Panc1 (cell line): ENCODE results near the gene ZBED5. TPM values are rescaled to one million over a fixed set of nuclear protein-coding genes. Genes with fewer than 3 reads are reported as not detected.

ENCODE experiments used
- ATAC-seq: fragments of 200-7000 bp; cut with Tn5 transposase; 2 replicates; pipeline ENCODE4 v1.9.1; 2020; ENCODE audit warnings: mild to moderate bottlenecking, moderate library complexity
- BruUV-seq: library from RNA; stranded (reverse); fragments of 400-500 nt; replicated peaks from 2 replicates; lab custom pipeline; 2021; lab: Mats Ljungman, UMichigan
- CTCF ChIA-PET: fragments of 300-600 bp; sonication (Branson Sonifier 250); formaldehyde crosslinking; loops from one replicate; lab custom pipeline; 2022; ENCODE audit warnings: antibody characterized with exemption; lab: Charles Lee
- POLR2A ChIA-PET: fragments of 300-600 bp; sonication (Branson Sonifier 250); formaldehyde crosslinking; loops from one replicate; lab custom pipeline; 2022; ENCODE audit warnings: antibody characterized with exemption; lab: Charles Lee
- DNase-seq: peaks from one replicate; pipeline ENCODE4 v3.0.0-alpha.2; 2010; ENCODE audit warnings: low read depth, low spot score
- H3K27ac ChIP-seq: 2 replicates; pipeline ENCODE4 v1.5.1; 2011; ENCODE audit warnings: mild to moderate bottlenecking, low read length, inconsistent platforms
- H3K27me3 ChIP-seq: fragments of 200-500 bp; sonication (Bioruptor generic); 2 replicates; pipeline ENCODE4 v1.6.0; 2014; ENCODE audit warnings: low read length, inconsistent platforms; ENCODE audit not compliant: control insufficient read depth, insufficient read depth
- H3K36me3 ChIP-seq: fragments of 200-500 bp; sonication (Bioruptor generic); 2 replicates; pipeline ENCODE4 v1.5.1; 2014; ENCODE audit warnings: inconsistent platforms, mild to moderate bottlenecking, low read length, moderate library complexity; ENCODE audit not compliant: control insufficient read depth, insufficient read depth
- H3K4me1 ChIP-seq: 2 replicates; pipeline ENCODE4 v1.5.1; 2011; ENCODE audit warnings: inconsistent platforms, mild to moderate bottlenecking, low read length, moderate library complexity; ENCODE audit not compliant: control insufficient read depth, insufficient read depth
- H3K4me3 ChIP-seq, 2 experiments: 2 replicates each; pipeline ENCODE4 v1.5.1; 2011 to 2012; ENCODE audit warnings: low read depth in 2 of 2, low read length in 2 of 2, mild to moderate bottlenecking in 2 of 2, inconsistent platforms in 1 of 2, moderate library complexity in 1 of 2
- H3K9me3 ChIP-seq: fragments of 200-500 bp; sonication (Bioruptor generic); 2 replicates; pipeline ENCODE4 v1.5.1; 2014; ENCODE audit warnings: low read depth, mild to moderate bottlenecking, inconsistent platforms, low read length, moderate library complexity; ENCODE audit not compliant: control insufficient read depth, insufficient read depth
- POLR2AphosphoS5 ChIP-seq: IDR thresholded peaks from 2 replicates; pipeline ENCODE4 v1.6.1; 2012; ENCODE audit warnings: mild to moderate bottlenecking, low read depth, low read length, moderate library complexity
- REST ChIP-seq, 2 experiments: IDR thresholded peaks; 2 replicates each; pipeline ENCODE4 v1.6.1; 2011 to 2012; ENCODE audit warnings: low read depth in 2 of 2, control low read depth in 1 of 2, low read length in 1 of 2, mild to moderate bottlenecking in 1 of 2, moderate library complexity in 1 of 2; ENCODE audit not compliant: insufficient read depth in 1 of 2
- SIN3A ChIP-seq: IDR thresholded peaks from 2 replicates; pipeline ENCODE4 v1.6.1; 2012; ENCODE audit warnings: low read depth, mild to moderate bottlenecking, low read length, moderate library complexity, borderline replicate concordance; ENCODE audit not compliant: insufficient read depth
- TCF7L2 ChIP-seq: IDR thresholded peaks from 2 replicates; pipeline ENCODE4 v1.6.1; 2011; ENCODE audit warnings: mild to moderate bottlenecking, low read depth, low read length, inconsistent platforms
- in situ Hi-C: cut with HindIII; loops from 2 replicates; pipeline ENCODE4 v1.10.0; 2016; ENCODE audit warnings: low sequenced_read_pairs, low pct_unique_long_range_greater_than_20kb
- intact Hi-C: fragments of 100-400 bp; cut with micrococcal nuclease; formaldehyde crosslinking; loops from one replicate; pipeline ENCODE4 v1.10.0; 2022; ENCODE audit not compliant: unreplicated experiment
- total RNA-seq: library from RNA; stranded (reverse); gene quantifications from one replicate; pipeline ENCODE4 v1.2.1, GENCODE V29; 2021; ENCODE audit not compliant: unreplicated experiment
- TF ChIP-seq, protein P1 (sequence below): fragments of 450-650 bp; IDR thresholded peaks from 2 replicates; pipeline ENCODE4 v1.5.1; 2017; ENCODE audit warnings: mild to moderate bottlenecking

Gene ZBED5
- total RNA-seq, 1 experiment from 2014 or later = 114 TPM

- ChIA-PET POLR2A (no interaction called here), CTCF (no interaction called here)
- H3K27ac ChIP-seq = peak overlapping the region; percentile 73
- no peak overlapping the region for H3K4me3 ChIP-seq
- H3K9me3 ChIP-seq = peaks cover 9% of the 10 kb centered on the region; the same call in 1 of the 2 replicates
- DNase-seq = no peak
- no peaks in the 10 kb centered on the region for H3K36me3 ChIP-seq
- TF ChIP-seq TCF7L2 (no peak), SIN3A (no peak), REST (IDR thresholded peaks at IDR 0.05; ENCODE audit: insufficient read depth in 1 of 2, low read depth in 2 of 2, low read length in 1 of 2) (no peak)
- in situ Hi-C loops (no loop called here), intact Hi-C loops (no loop called here)
- H3K27me3 ChIP-seq = no peaks in the 10 kb centered on the region
- no TSS peak for BruUV-seq
- no peak for ATAC-seq
- peaks cover 7% of the 10 kb centered on the region for H3K4me1 ChIP-seq
Measured at GRCh38 chr11:10893714-10894151, 35.9 kb upstream of the ZBED5 start.

DNA sequence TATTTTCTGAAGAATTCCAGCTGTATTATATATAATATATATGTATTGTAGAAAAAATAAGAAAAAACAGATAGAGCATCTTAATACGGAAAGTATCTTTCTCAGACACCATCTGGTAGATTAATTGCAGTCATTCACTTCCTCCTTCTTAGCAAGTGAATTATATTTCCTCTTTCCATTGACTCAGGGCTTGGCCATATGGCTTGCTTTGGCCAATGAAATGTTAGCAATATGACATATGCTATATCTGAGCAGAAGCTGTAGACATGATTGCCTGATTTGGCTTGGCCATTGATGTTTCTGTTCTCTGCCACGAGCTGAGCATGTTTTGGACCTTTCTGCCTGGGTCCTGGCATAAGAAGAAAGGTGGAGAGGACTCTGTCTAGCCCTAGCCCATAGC, 34.4 kb upstream of the ZBED5 start:
- BruUV-seq = no TSS peak
- POLR2A ChIA-PET = interaction anchor here (0.5 kb wide), 1 partner anchor 77 kb away, joined by 6 read pairs; no protein-coding TSS in a partner anchor
- H3K4me3 ChIP-seq = no peak overlapping the region
- H3K36me3 ChIP-seq = no peaks in the 10 kb centered on the region
- no peaks in the 10 kb centered on the region for H3K4me1 ChIP-seq
- in situ Hi-C loops (no loop called here), intact Hi-C loops (no loop called here)
- no peaks in the 10 kb centered on the region for H3K27me3 ChIP-seq
- DNase-seq (no peak), ATAC-seq (no peak)
- H3K27ac ChIP-seq = peak overlapping the region; percentile 48; the same call in 1 of the 2 replicates
- TF ChIP-seq REST (IDR thresholded peaks at IDR 0.05; ENCODE audit: insufficient read depth in 1 of 2, low read depth in 2 of 2, low read length in 1 of 2) = no peak
- no peak for TF ChIP-seq TCF7L2
- TF ChIP-seq, protein P1, sequence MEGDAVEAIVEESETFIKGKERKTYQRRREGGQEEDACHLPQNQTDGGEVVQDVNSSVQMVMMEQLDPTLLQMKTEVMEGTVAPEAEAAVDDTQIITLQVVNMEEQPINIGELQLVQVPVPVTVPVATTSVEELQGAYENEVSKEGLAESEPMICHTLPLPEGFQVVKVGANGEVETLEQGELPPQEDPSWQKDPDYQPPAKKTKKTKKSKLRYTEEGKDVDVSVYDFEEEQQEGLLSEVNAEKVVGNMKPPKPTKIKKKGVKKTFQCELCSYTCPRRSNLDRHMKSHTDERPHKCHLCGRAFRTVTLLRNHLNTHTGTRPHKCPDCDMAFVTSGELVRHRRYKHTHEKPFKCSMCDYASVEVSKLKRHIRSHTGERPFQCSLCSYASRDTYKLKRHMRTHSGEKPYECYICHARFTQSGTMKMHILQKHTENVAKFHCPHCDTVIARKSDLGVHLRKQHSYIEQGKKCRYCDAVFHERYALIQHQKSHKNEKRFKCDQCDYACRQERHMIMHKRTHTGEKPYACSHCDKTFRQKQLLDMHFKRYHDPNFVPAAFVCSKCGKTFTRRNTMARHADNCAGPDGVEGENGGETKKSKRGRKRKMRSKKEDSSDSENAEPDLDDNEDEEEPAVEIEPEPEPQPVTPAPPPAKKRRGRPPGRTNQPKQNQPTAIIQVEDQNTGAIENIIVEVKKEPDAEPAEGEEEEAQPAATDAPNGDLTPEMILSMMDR = no peak; the same call in 1 of the 2 replicates
- TF ChIP-seq POLR2AphosphoS5 = no peak
- TF ChIP-seq SIN3A = no peak
- H3K9me3 ChIP-seq = peaks cover 9% of the 10 kb centered on the region; the same call in 1 of the 2 replicates
- CTCF ChIA-PET = no interaction called here
